HEK293 (cell line): ENCODE measurements around the gene TAF11L4.

Experiments used
- MYNN ChIP-seq: fragments of 450-650 bp; formaldehyde crosslinking; IDR thresholded peaks from 2 replicates; pipeline ENCODE4 v1.5.1; 2016; ENCODE audit warnings: missing biosample characterization, missing genetic modification characterization, borderline replicate concordance
- ZFP3 ChIP-seq: fragments of 450-650 bp; formaldehyde crosslinking; IDR thresholded peaks from 2 replicates; pipeline ENCODE4 v1.5.1; 2016; ENCODE audit warnings: low read depth, missing biosample characterization, missing genetic modification characterization
- ZNF510 ChIP-seq: fragments of 450-650 bp; formaldehyde crosslinking; IDR thresholded peaks from 2 replicates; pipeline ENCODE4 v1.5.1; 2018; ENCODE audit warnings: mild to moderate bottlenecking, missing genetic modification characterization, missing biosample characterization; ENCODE audit not compliant: insufficient replicate concordance
- ZNF626 ChIP-seq: fragments of 450-650 bp; sonication (Bioruptor Pico); formaldehyde crosslinking; IDR thresholded peaks from 2 replicates; pipeline ENCODE4 v1.5.1; 2018; ENCODE audit warnings: missing biosample characterization, missing genetic modification characterization, inconsistent platforms
- TF ChIP-seq, protein P1 (sequence below): fragments of 450-650 bp; formaldehyde crosslinking; IDR thresholded peaks from 2 replicates; pipeline ENCODE4 v1.5.1; 2016; ENCODE audit warnings: missing biosample characterization, missing genetic modification characterization

DNA sequence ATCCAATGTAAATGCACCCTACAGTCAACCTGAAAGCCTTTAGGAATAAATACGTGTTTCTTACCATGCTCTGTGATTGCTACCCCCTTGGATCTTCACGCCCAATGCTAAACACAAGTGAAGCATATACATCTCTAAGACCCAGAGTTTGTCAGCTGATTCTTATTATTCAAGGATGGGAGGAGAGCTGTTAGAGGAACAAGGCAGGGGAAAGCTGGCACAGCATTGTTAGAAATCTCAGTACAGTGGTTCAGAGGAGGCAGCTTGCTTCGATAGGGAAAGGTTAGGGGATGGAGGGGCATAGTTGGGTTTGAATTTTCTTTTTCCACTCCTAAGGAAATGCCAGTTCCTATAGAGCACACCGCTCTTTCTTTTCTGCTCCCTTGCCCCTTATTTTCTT lies 40.2 kb upstream of the TAF11L4 start:
- TF ChIP-seq ZFP3 (no peak), ZNF626 (tag by site-specific recombination) (no peak), MYNN (tag by site-specific recombination) (no peak), ZNF510 (tag by site-specific recombination) (no peak)
- TF ChIP-seq, protein P1, sequence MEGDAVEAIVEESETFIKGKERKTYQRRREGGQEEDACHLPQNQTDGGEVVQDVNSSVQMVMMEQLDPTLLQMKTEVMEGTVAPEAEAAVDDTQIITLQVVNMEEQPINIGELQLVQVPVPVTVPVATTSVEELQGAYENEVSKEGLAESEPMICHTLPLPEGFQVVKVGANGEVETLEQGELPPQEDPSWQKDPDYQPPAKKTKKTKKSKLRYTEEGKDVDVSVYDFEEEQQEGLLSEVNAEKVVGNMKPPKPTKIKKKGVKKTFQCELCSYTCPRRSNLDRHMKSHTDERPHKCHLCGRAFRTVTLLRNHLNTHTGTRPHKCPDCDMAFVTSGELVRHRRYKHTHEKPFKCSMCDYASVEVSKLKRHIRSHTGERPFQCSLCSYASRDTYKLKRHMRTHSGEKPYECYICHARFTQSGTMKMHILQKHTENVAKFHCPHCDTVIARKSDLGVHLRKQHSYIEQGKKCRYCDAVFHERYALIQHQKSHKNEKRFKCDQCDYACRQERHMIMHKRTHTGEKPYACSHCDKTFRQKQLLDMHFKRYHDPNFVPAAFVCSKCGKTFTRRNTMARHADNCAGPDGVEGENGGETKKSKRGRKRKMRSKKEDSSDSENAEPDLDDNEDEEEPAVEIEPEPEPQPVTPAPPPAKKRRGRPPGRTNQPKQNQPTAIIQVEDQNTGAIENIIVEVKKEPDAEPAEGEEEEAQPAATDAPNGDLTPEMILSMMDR, result no peak
